NCI-H2196 (cell line): ENCODE data around the gene SOX10.

Experiments used
- DNase-seq: peaks from one replicate; lab custom pipeline; 2025; ENCODE audit not compliant: unreplicated experiment; lab: John Stamatoyannopoulos, UW

The SOX10 gene

DNA sequence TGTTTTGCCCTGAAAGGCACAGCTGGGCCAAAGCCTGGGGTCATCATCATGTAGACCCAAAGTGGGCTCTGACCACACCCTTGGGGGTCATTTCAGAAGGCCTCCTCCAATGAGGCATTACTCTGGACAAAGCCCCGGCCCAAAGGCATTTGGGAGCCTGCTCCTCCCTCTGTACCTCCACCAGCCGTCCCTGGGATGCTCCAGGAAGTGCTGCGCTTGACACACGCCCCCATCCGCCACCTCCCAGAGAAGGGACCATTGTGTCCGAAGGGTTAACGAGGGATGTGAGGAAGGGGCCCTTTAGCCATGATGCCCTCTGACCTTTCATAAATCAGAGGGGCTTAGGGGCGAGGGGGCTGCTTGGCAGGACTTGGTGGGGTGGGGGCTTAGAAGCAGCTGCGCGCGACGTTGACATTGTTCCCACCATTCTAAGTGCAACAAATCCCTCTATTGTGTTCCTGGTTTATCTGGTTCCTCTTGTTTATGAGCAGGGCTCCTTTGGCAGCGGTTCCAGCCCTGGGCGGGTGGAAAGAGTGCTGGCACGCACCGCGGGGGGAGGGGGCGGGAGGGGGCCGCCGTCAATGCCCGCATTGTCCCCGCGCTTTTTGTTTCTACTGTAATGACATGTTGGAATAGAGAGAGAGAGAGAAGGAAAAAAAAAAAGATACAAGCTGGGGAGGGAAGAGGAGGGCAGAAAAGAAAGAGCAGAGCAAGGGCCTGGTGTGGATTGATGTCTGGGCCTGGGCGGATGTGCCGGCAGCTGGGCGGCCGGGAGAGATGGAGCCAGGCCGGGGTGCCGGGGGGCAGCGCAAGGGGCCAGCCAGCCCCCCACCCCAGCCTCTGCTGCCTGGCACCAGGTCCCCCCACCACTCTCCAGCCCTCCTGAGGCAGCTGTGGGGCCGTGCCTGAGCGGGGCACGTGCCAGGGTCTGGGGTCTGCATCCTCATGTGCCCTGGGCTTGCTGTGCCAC lies 32.1 kb upstream of the SOX10 start:
- DNase-seq, result no peak

DNA sequence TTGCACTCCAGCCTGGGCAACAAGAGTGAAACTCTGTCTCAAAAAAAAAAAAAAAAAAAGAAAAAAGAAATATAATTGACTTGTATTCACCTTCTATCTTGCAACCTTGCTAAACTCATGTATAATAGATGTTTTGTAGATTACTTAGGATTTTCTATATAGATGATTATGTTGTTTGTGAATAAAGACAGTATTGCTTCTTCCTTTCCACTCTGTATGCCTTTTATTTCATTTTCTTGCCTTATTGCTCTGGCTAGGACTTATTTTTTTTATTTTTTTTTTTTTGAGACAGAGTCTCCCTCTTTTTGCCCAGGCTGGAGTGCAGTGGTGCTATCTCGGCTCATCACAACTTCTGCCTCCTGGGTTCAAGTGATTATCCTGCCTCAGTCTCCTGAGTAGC lies 29.7 kb upstream of the SOX10 start:
- no peak for DNase-seq

DNA sequence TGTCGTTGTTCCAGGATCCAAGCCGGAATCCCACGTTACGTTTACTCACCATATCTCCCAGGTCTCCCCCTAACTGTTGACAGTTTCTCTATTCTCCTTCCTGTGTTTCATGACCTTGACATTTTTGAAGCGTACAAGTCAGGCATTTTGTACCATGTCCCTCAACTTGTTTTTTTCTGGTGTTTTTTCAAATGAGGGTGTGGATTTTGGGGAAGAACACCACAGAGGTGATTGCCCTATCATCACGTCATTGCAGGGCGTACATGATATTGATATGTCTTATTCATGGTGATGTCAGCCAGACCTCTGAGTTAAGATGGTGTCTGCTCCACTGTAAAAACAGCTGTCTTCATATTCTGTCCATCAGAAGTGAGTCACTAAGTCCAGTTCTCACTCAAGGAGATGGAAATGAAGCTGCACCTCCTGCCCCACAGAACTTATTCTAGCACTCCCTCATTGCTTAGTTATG lies 28.3 kb upstream of the SOX10 start:
- no peak for DNase-seq

DNA sequence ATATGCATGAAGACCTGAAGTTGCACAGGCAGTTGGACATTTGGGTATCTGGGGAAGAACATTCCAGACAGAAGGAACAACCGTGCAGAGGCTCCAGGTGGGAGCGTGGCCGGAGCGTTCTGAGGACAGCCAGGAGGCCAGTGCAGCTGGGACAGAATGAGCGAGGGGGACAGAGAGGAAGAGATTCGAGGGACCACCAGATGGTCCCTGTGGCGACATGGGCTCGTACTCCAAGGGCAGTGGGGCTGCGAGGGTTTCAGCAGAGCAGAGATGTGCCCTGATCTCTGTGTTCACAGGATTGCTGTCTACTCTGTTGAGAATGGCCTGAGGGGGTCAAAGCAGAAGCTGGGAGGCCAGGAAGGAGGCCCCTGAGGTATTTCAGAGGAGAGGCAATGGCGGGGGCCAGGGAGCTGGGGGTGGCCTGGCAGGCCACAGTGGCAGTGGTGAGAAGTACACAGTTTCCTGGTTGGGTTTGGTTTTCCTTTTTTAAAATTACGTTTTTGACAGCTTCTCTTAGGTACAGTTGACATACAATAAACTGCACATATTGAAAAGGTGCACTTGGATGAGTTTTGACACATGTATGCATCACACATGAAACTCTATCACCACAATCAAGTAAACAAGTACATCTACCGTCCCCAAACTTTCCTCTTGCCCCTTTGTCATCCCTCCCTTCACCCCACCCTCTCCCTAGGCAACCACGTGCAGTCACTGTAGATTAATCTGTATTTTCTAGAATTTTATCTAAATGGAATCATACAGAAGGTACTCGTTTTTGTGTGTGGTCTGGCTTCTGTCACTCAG lies 24.8 kb upstream of the SOX10 start:
- no peak for DNase-seq

DNA sequence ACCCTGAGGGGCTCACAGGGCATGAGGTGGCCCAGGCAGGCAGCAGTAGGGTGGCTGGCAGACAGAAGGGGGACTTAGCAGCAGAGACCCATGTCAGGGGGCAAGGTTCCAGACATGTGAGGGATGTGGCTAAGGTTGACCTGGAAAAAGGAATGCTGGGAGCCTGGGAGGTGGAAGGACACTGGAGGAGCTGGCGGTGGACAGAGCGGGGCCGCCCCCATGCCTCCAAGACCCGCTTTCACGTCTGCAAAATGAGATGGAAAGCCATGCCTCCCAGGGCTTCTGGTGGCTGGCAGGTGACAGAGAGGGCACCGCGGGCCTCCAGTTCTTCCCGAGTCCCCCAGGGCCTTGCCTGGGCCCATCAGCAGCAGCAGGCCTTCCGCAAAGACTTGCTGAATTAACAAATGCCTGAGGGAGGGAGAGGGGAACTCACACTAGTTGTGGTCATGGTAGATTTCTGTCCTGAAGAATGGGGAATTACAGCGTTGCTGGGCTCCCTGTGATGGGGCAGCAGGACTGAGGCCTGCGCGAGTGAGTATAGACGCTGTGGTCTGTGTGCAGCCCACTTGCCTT lies 23.1 kb upstream of the SOX10 start:
- DNase-seq, result no peak

DNA sequence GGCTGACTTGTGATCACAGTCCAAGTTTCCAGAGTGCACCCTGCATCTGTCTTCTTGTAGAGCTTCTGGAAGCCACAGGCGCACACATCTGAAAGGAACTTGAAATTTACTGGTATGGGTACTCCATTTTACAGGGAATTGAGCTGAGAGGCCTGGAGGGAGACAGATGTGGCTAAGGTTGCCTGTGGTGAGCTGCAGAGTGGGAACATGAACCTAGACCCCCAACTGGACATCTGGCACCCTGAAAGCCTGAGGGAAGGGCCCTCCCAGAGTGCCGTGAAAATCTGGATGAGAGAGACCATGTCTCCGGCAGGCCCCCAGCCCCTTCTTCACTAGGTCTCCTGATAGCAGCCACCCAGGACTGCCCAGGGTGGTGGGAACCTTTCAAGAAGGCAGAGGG lies 22.6 kb upstream of the SOX10 start:
- DNase-seq, result no peak

DNA sequence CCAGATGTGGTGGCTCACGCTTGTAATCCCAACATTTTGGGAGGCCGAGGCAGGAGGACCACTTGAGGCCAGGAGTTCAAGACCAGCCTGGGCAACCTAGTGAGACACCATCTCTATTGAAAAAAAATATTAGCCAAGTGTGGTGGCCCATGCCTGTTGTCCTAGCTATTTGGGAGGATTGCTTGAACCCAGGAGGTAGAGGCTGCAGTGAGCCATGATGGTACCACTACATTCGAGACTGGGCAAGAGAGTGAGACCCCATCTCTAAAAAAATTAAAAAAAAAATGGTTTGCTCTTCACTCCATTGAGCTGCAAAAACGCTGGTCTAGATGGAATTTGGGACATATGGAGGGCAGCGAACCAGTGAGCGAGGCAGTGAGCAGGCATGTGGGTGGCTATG lies 21.6 kb upstream of the SOX10 start:
- no peak for DNase-seq

DNA sequence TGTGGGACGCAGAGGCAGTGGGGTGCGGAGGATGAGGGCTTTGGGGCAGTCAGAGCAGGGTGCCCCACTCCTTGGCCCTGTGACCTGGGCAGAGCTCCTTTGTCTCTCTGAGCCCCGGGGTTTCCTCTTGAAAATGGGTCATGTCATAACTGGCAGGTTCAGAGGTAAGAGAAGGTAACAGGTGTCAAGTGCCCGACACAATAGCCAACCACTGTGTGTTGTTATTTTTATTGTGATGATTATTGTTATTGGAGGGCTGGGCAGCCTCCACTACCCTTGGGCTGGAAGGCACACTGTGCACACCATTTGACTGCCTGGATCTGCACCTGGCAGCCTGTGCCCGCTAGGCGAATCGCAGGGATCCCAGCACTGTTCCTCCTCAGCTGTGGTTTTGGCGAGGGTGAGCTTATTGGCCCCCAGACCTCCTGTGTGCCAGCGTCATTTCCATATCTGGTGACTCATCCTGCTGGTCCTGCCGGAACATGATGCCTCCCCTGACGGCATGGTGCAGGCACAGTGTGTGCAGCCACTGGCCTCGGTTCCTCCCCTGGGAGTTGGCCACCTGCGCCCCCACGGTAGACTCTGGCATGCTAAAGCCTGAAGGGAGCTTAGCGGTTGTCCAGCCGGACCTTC lies 15.4 kb upstream of the SOX10 start:
- DNase-seq, result no peak

DNA sequence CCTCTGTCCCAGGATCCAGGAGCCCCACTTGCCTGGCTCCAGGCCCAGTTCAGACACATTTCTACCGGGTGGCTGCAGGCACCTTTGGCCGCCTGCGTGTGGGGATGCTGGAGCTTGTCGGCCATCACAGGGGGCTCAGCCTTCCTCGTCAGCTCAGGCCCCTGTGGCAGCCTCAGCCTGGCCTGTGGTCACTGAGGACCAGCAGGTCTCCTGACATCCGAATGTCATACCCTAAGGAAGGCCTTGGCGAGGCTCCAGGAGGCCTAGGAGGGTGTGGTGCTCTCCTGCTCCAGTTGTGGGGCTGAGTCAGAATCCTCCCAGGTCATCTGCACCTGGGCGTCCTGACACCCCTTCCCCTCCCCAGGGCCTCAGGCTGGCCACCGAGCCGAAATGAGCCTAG lies 14.9 kb upstream of the SOX10 start:
- no peak for DNase-seq

DNA sequence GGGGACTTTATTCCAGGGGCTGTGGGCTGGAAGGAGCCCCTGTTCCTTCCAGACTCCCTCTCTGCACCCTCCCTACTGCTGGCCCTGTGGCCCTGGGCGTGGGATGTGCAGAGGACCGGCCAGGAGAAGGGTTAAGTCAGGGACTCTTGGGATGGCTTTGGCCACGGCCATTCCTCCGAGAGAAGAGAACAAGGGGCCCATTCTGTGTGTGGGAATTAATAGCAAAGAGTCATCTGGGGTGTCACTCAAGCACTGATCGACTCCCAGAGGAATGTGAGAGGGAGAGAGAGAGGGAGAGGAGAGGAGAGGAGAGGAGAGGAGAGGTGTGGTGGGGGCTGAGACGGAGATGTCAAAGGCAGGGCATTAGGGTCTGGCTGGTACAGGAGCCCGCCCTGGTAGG lies 14.2 kb upstream of the SOX10 start:
- no peak for DNase-seq

DNA sequence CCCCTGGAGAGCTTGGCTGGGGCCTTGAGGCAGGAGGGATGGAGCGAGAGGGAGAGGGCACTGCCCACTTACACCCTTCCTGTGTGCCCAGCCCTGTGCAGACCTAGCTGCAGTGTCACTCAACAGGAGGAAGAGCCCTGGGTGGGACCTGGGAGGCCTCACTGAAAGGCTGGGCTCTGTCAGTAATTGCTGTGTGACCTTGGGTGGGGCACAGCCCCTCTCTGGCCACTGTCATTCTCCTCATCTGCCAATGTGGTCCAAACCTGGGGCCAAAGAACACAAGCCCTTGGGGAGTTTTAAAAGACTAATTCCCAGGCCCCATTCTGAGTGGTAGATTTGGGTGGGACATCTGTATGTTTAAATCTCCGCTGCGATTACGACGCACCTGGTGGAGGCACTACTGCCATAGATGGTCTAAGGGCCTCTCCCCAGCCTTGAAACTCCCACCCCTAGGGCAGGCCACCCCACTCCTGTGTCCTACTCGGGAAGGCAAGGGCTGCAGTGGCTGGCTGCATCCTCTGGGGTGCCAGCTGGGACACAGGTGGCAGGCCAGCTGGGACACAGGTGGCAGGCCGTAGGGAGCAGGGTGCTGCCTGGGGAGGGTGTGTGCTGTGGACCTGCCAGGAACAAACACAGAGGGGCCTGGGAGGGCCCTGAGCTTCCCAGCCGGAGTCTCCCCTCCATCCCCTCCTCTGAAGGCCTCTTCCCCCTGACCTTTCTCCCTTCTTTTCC lies 12.3 kb upstream of the SOX10 start:
- DNase-seq, result no peak

DNA sequence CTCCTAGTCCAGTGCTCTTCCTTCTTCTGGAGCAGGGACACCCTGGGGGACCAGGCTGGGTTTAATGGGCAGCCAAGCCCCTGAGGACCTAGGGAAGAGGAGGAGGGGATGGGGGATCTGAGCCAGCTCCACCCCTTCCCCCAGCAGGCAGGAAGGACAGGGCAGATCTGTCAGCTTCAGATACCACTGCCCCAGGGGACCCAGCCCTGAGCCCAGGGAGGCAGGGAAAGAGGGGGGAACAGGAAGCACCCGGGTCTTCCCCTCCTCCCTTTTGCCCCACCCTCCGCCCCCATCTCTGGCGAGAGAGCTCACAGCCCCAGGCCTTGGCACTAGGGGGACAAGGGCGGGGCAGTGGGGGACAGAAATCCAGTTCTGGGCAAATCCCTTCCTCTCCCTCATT lies 11.7 kb upstream of the SOX10 start:
- DNase-seq, result no peak

DNA sequence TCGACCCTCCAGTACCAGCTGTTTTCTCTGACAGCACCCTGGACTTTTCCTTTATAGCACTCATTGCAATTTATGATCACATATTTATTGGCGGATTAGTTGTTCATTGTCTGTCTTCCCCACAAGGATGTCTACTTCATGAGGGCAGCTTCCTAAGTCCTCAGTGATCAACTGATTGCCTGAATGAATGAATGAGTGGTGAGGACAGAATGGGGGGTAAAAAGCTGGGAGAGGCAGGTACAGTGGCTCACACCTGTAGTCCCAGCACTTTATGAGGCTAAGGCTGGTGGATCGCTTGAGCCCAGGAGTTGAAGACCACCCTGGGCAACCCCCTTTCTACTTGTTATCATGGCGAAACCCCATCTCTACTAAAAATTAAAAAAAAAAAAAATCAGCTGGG lies 11.1 kb upstream of the SOX10 start:
- DNase-seq, result no peak

DNA sequence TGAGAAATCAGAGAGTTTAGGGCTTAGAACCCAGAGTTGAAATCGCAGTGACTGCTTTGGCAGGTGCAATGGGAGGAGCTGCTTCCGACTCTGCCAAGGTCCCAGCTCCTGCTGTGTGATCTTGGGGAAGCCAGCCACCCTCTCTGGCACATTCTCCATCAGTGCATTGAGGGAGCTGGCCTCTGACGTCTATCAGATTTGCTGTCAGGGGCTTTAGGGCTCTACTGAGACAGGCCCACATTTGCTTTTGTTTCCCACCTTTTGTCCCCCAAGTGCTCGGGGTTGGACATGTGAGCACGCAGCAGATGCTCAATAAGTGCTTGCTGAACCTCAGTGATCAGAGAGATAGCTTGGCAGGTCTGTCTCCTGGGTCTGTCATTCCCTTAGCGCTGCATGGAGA lies 10.6 kb upstream of the SOX10 start:
- DNase-seq, result no peak

DNA sequence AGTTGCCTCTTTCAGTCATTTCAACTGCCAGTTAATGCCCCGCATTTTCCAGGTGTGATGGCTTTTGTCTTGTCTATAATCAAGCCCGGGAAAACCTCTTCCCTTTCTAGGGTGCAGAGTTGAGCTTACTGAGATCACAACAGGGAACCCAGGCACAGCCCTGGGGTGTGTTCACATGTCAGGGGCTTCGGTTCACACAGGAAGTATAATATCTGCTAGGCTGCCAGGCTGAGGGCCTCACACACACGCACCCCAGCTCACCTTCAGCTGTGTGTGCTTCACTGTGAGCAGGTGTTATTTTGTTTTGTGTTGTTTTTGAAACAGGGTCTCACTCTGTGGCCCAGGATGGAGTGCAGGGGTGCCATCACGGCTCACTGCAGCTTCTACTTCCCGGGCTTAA lies 9.7 kb upstream of the SOX10 start:
- DNase-seq, result no peak

DNA sequence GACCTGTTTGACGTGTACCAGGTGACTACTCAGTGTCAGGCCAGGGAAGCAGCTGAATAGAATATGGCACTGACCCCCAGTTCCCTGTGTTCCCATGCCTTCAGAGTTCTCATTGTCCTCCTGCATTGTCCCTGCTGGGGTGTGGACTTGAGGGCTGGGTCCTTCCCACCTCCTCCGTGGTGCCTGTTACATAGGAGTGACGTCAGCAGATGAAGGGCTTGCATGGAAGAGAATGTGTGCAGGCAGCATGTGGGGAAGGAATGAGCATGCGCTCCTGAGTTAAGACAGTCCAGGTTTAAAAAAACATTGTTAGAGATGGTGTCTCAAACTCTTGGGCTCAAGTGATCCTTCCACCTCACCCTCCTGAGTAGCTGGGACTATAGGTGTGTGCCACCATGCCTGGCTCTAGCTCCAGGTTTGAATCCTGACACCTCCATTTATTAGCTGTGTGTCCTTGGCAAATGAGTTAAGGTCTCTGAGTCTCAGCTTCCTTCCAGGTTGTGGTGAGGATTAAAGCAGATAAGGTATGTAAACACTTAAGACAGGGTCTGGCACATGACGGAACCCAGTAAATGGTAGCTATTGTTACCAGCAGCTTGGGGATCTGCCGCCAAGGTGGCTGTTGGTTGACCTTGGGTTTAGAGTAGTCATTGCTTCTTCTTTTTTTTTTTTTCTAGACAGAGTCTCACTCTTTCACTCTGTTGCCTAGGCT lies 7.5 kb upstream of the SOX10 start:
- DNase-seq, result no peak

DNA sequence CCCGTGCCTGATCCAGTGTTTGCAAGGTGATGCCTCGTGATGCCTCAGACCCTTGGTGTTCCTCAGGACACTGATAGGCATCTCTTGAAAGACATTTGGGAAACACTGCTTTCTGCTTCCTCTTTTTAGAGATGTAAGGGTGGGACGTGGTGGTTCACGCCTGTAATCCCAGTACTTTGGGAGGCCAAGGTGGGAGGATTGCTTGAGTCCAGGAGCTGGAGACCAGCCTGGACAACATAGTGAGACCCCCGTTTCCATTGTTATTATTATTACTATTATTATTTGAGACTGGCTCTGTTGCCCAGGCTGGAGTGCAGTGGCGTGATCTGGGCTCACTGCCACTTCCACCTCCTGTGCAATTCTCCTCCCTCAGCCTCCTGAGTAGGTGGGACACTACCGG lies 6.5 kb upstream of the SOX10 start:
- DNase-seq, result no peak

DNA sequence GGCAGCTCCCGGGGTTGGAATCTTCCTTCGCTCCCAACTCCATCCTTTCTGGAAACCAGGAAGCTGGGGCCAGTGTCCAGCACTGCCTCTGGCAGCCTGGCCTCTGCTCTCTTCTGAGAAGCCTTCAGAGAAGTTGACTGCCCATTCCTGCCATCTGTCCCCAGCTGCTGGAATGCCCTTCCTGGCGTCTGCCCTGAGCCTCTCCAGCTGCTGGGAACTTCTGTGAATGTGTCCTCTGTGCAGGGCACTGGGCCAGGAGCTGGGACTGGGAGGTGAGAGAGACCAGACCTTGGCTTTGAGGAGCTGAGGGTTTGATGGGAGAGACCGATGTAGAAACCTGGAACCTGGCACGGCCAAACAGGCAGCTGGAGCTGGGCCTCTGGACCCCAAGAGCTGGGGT lies 5.9 kb upstream of the SOX10 start:
- no peak for DNase-seq

DNA sequence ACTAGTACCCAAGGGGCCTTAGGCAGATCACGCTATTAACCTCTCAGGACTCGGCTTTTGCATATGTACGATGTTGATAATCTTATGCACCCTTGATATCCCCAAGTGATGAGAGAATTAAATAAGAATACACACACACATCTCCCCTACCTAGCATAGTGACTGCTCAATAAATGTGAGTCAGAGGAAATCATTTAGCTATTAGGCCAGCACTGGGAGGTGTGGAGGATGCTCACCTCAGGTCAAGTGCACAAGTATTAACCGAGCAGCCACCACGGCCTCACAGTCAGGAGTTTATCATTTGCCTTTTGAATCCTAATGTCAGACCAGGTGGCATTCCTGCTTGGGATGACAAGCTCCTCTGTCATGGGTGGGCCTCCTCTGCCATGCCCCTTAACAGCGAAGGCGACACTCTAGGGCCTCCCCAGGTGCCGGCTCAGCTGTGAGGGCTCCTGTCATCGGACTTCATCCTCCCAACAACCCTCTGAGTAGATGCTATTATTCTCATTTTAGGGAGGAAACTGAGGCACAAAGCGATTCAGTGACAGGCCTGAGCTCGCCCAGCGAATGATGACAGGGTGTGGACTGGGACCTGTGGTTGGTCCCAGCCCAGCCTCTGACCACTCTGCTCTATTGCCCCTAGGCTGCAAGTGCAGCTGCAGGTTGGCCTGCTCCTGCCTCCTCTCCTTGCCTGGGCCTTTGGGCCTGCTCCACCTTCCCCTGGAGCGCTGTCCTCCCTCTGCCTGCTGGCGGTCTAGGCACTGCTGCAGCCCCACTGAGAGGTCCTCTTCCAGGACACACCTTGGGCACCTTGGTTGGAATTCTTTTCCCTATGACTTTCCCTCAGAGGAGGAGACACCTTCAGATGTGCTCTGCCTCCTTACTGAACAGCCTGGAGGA lies 5.0 kb upstream of the SOX10 start:
- DNase-seq, result no peak
